Stomach smooth muscle (tissue), 2 donors: ENCODE results near the gene MAML3.

ENCODE experiments used
- H3K27ac ChIP-seq: one replicate; pipeline ENCODE4 v1.7.0; 2013; ENCODE audit warnings: mild to moderate bottlenecking, low read length, inconsistent platforms
- H3K27me3 ChIP-seq, 2 donors: one replicate each; pipeline ENCODE4 v1.7.0; 2013; ENCODE audit warnings: low read length in 2 of 2; ENCODE audit not compliant: insufficient read depth in 2 of 2, control insufficient read depth in 1 of 2
- H3K36me3 ChIP-seq, 2 donors: one replicate each; pipeline ENCODE4 v1.7.0; 2013; ENCODE audit warnings: low read length in 2 of 2; ENCODE audit not compliant: control insufficient read depth in 2 of 2, insufficient read depth in 2 of 2
- H3K4me1 ChIP-seq: one replicate; pipeline ENCODE4 v1.7.0; 2013; ENCODE audit warnings: low read length; ENCODE audit not compliant: control insufficient read depth, insufficient read depth
- H3K4me3 ChIP-seq, 2 donors: one replicate each; pipeline ENCODE4 v1.7.0; 2013; ENCODE audit warnings: low read length in 2 of 2
- H3K9ac ChIP-seq, 2 donors: one replicate each; pipeline ENCODE4 v1.7.0; 2013; ENCODE audit warnings: low read length in 2 of 2, mild to moderate bottlenecking in 1 of 2
- H3K9me3 ChIP-seq, 2 donors: one replicate each; pipeline ENCODE4 v1.7.0; 2013; ENCODE audit warnings: low read length in 2 of 2; ENCODE audit not compliant: control insufficient read depth in 2 of 2
- donor health status: healthy.
- donor health status: Pancreatic carcinoma.

MAML3 gene

DNA sequence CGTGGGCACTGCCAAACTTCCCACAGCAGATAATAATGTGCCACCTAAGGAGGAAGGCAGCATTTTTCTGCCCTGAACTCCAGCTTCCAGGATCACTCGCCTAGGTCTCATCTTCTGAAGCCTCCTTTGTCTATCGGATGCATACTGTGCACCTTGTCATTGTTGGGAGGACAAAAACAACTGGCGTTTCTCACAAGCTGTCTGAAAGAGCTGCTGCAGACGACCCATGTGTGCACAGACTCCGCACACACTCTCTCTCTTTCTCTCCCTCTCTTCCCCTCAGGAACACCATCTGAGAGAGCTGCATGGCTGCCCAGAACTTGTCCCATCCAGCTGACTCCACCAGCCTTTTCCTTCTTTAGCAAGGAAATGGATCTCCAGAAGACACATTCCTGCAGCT is 83.0 kb downstream of the MAML3 start:
- no peaks in the 10 kb centered on the region for H3K36me3 ChIP-seq
- H3K4me1 ChIP-seq, result peaks cover 5% of the 10 kb centered on the region
- no peaks in the 10 kb centered on the region for H3K27me3 ChIP-seq
- H3K9ac ChIP-seq, result no peak overlapping the region
- H3K9me3 ChIP-seq, result no peaks in the 10 kb centered on the region
- H3K4me3 ChIP-seq, result no peak overlapping the region
- no peak overlapping the region for H3K27ac ChIP-seq

DNA sequence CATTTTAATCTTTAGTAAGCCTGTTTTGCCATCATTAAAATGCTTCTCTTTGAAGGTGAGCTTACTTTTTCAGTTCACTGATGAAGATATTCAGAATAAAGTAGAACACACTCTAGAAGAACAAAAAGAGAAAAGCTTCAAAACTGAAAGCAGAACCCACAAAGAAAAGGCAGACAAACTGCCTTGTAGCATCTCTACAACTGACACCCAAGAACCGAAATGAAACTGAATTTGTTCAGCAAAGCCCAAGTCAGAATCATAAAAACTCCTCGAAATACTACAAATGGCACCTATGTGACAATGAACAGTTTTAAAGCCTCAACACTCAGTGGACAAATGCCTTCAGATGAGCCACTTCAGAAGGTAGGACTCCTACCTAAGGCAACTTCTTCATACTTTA is 83.6 kb downstream of the MAML3 start:
- H3K36me3 ChIP-seq, result no peaks in the 10 kb centered on the region
- peaks cover 5% of the 10 kb centered on the region for H3K4me1 ChIP-seq
- H3K9ac ChIP-seq, result no peak overlapping the region
- H3K27ac ChIP-seq, result no peak overlapping the region
- no peaks in the 10 kb centered on the region for H3K27me3 ChIP-seq
- H3K4me3 ChIP-seq, result no peak overlapping the region
- no peaks in the 10 kb centered on the region for H3K9me3 ChIP-seq

DNA sequence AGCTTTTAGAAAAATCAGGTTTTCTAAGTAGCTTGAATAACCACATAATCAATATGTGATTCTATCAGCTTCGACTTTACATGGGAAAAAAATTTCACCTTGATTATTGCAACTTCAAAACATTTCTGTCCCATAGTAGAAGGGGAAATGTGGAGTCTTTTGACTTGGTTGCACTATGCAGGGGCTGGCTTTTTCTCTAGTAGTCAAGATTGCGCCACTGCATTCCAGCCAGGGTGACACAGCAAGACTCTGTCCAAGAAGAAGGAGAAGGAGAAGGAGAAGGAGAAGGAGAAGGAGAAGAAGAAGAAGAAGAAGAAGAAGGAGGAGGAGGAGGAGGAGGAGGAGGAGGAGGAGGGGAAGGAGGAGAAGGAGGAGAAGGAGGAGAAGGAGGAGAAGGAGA is 84.9 kb downstream of the MAML3 start:
- Histone ChIP-seq H3K27ac (no peak overlapping the region), H3K36me3 (no peaks in the 10 kb centered on the region), H3K9ac (no peak overlapping the region), H3K9me3 (no peaks in the 10 kb centered on the region), H3K27me3 (no peaks in the 10 kb centered on the region), H3K4me1 (peaks cover 5% of the 10 kb centered on the region), H3K4me3 (no peak overlapping the region)

DNA sequence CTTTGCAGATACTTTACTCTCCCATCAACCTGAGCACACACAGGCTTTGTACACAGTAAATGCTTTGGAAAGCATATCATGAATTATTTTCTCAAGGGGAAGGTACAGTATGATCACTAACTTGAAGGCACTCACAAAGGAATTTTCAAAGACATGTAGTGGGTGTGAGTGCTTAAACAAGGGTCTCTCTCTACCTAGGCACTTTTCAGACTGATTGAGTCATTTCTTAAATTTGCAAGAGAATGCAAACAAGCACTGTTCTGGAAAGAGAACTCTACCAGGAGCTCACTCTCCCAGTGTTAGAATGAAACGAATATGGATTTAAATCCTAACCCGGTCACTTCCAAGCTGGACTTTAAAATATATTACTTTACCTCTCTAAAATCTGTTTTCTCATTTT is 85.7 kb downstream of the MAML3 start:
- Histone ChIP-seq H3K4me3 (no peak overlapping the region), H3K36me3 (no peaks in the 10 kb centered on the region), H3K9me3 (no peaks in the 10 kb centered on the region), H3K27me3 (no peaks in the 10 kb centered on the region), H3K9ac (no peak overlapping the region), H3K27ac (no peak overlapping the region), H3K4me1 (peaks cover 5% of the 10 kb centered on the region)

DNA sequence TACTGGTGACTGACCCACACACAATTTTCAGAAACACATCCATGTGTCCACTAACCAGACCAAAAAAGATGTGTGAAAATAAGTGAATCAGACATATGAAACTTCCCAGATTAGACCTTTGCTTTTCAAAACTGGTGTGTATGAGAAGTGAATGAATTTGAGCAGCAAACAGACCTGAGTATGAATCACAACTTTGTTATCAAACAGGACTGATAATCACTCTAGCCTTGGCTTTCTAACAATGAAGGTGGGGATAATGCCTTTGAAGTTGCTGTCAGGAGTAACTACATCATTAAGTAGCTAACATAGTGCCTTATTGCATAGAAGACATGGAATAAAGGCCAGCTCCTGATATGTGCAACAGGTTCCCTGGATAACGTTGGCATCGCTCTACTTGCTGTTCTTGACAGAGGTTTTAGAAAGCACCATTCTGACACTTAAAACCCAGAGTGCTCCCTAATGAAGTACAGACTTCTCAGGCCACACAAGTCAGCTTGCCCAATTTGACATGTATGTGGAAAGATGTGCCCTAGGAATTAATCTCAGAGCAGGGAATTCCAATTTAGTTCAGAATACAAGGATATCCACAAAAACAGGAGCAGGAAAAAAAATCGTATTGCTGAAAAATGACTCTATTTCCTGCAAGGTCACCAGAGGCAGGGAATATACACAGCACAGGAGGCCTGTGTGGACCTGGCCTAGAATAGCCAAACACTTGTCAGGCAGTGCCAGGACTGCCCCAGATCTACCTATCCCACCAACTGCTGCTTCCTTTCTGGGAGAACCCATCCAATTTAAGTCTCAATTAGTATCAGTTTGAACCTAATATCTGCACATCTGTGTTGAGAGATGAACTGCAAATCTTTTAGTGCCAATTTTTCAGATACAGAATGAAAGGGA is 87.7 kb downstream of the MAML3 start:
- Histone ChIP-seq H3K4me1 (peaks cover 5% of the 10 kb centered on the region), H3K36me3 (no peaks in the 10 kb centered on the region), H3K27ac (no peak overlapping the region), H3K4me3 (no peak overlapping the region), H3K9me3 (no peaks in the 10 kb centered on the region), H3K27me3 (no peaks in the 10 kb centered on the region), H3K9ac (no peak overlapping the region)

DNA sequence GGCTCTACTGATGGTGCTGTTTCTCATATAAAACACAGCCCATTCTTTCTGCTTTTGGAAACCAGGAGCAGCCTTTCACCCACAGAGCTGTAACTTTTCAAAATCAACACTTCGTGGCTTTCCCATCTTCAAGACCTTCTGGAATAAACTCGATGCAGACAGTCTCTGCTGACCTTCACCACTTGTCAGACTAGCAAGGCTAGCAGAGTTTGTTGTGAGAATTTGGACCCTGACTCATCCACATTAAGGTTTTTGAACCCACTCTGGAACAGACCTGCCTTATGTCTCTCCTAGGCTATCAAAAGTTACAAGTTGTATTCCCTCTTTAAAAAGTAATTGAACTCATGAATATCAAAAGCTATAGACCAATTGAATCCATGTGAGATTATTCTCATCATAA is 88.6 kb downstream of the MAML3 start:
- Histone ChIP-seq H3K4me1 (no peaks in the 10 kb centered on the region), H3K27me3 (no peaks in the 10 kb centered on the region), H3K4me3 (no peak overlapping the region), H3K27ac (no peak overlapping the region), H3K9me3 (no peaks in the 10 kb centered on the region), H3K36me3 (no peaks in the 10 kb centered on the region), H3K9ac (no peak overlapping the region)

DNA sequence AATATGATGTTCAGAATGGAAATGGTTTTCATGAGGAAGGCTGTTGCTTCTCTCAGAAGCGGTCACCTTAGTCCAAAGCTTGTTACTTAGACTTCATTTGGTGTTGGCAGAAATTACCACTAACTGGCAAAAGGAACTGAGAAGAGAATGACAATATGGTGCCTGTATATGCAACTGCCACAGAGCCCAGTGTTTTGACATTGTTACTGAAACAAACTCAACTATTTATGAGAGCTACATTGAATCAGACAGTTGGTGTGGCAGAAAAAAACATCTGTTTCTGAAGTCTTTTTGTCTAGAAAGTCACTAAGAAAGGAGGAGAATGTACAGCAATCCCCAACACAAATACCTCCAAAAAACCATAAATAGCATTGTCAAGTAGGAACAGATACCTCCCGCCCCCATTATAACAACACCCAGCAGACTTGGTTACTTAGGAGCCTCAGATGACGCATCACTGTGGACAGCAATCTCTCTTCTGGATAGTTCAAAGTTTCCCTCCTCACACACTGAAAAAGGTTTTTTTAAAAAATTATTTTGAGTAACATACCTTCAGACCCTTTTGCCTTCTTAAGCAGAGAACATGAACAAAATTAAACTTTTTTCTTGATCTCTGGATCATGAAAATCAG is 92.2 kb downstream of the MAML3 start:
- no peaks in the 10 kb centered on the region for H3K4me1 ChIP-seq
- H3K9me3 ChIP-seq, result no peaks in the 10 kb centered on the region
- no peak overlapping the region for H3K9ac ChIP-seq
- no peaks in the 10 kb centered on the region for H3K27me3 ChIP-seq
- no peak overlapping the region for H3K27ac ChIP-seq
- no peak overlapping the region for H3K4me3 ChIP-seq
- no peaks in the 10 kb centered on the region for H3K36me3 ChIP-seq

DNA sequence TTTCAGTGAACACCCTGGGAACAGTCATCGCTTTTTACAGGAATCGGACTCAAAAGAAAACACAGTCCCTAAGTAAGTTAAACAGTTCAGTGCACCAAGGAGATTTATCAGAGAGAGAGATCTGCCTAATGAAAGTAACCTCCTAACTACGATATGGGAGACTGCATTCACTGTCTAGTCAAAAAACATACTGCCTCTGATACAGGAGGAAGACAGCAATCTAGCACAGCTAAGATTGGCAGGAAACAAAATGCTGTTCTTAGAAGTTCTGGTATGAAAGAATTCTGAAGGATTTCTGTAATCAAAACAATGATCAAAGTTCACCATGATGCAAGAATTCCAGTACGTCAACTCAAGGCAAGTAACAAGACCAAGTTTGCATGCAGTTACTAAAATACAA is 92.8 kb downstream of the MAML3 start:
- no peaks in the 10 kb centered on the region for H3K36me3 ChIP-seq
- no peaks in the 10 kb centered on the region for H3K4me1 ChIP-seq
- H3K4me3 ChIP-seq, result no peak overlapping the region
- no peak overlapping the region for H3K27ac ChIP-seq
- H3K9me3 ChIP-seq, result no peaks in the 10 kb centered on the region
- H3K27me3 ChIP-seq, result no peaks in the 10 kb centered on the region
- no peak overlapping the region for H3K9ac ChIP-seq

DNA sequence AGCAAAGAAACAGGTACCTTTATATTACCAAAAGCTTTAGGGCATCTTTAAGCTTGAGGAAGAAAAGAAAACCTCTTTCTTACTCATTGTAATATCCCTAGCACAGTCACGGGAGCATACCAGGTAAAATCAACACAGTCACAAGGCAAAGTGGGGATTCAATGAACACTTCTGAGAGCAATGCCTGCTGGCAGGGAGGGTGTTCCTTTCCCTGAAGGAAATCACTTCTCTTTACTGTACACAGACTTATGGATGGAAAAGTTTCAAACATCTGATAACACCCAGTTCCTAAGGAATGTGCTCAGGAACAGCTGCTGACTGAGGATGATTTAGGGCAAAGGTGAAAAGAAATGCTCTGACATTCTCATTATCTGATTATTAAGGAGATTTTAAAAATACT is 94.8 kb downstream of the MAML3 start:
- Histone ChIP-seq H3K4me1 (no peaks in the 10 kb centered on the region), H3K27ac (no peak overlapping the region), H3K9ac (no peak overlapping the region), H3K36me3 (no peaks in the 10 kb centered on the region), H3K27me3 (no peaks in the 10 kb centered on the region), H3K4me3 (no peak overlapping the region), H3K9me3 (no peaks in the 10 kb centered on the region)

DNA sequence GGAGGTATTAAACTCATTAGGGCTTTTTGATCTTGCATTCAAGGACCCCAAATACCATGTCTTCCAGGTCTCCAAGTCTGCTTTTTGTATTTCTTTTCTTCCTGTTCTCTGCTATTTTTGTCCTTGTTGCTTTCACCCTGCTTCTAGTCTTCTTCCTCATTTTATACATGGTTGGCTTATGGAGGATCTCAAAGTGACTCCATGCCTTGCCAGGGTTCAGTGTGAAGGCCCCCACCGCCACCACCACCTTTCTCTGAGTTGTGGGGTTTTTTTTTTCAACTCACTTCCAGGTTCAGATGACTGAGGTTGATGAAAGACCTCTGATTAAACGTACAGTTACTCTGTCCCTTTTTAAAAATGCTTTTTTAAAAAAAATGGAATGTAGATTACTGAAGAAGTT is 96.3 kb downstream of the MAML3 start:
- no peak overlapping the region for H3K27ac ChIP-seq

DNA sequence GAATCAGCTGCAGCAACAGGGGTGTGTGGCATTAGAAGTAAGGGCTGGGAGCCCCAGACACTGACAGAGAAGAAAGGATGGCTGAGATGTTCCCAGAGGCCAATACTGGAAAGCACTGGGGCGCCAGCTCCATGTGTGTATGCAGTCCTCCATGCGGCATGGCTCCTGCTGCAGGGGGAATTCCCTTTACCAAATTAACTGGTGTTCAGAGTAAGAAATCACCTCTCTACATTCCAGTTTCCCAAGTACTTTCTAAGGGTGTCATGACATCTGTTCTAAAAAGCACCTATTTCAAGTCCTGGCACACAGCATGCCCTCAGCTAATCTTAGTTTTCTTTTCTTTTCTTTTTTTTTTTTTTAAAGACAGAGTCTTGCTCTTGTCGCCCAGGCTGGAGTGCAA is 98.0 kb downstream of the MAML3 start:
- Histone ChIP-seq H3K9ac (no peak overlapping the region), H3K27ac (no peak overlapping the region), H3K27me3 (no peaks in the 10 kb centered on the region), H3K9me3 (no peaks in the 10 kb centered on the region), H3K4me3 (no peak overlapping the region), H3K4me1 (no peaks in the 10 kb centered on the region), H3K36me3 (no peaks in the 10 kb centered on the region)

More for the DNA sequence above, 96.3 kb downstream of the MAML3 start:
- no peaks in the 10 kb centered on the region for H3K9me3 ChIP-seq
- H3K4me3 ChIP-seq, result no peak overlapping the region
- H3K36me3 ChIP-seq, result no peaks in the 10 kb centered on the region
- no peak overlapping the region for H3K9ac ChIP-seq
- H3K4me1 ChIP-seq, result no peaks in the 10 kb centered on the region
- H3K27me3 ChIP-seq, result no peaks in the 10 kb centered on the region
